MM.1S (cell line): ENCODE data around the gene GULP1.

Source experiments
- DNase-seq: peaks from one replicate; pipeline ENCODE4 v3.0.0-alpha.2; 2015
- H2AFZ ChIP-seq: fragments of 300-600 bp; sonication (generic); 2 replicates; pipeline ENCODE4 v1.6.0; 2016; ENCODE audit warnings: antibody characterized with exemption, low read length
- H3F3A ChIP-seq: fragments of 300-600 bp; sonication (generic); 2 replicates; pipeline ENCODE4 v1.6.1; 2016; ENCODE audit warnings: mild to moderate bottlenecking, antibody characterized with exemption, low read length, moderate library complexity, mixed read lengths; ENCODE audit not compliant: insufficient read depth
- H3K27ac ChIP-seq: fragments of 300-600 bp; sonication (generic); 2 replicates; pipeline ENCODE4 v1.5.1; 2016; ENCODE audit warnings: mild to moderate bottlenecking, low read length
- H3K27me3 ChIP-seq: fragments of 300-600 bp; sonication (generic); replicated peaks from 2 replicates; pipeline ENCODE4 v1.6.0; 2016; ENCODE audit warnings: low read length; ENCODE audit not compliant: insufficient read depth
- H3K36me3 ChIP-seq: fragments of 300-600 bp; sonication (generic); replicated peaks from 2 replicates; pipeline ENCODE4 v1.6.1; 2016; ENCODE audit warnings: mild to moderate bottlenecking, low read length, mixed read lengths; ENCODE audit not compliant: insufficient read depth
- H3K4me1 ChIP-seq: fragments of 300-600 bp; sonication (generic); 2 replicates; pipeline ENCODE4 v1.6.1; 2016; ENCODE audit warnings: low read length, mixed read lengths
- H3K4me2 ChIP-seq: fragments of 300-600 bp; sonication (generic); 2 replicates; pipeline ENCODE4 v1.6.0; 2016; ENCODE audit warnings: low read depth, low read length
- H3K4me3 ChIP-seq: fragments of 300-600 bp; sonication (generic); 2 replicates; pipeline ENCODE4 v1.5.1; 2016; ENCODE audit warnings: low read length, mixed read lengths
- H3K79me2 ChIP-seq: fragments of 300-600 bp; sonication (generic); 2 replicates; pipeline ENCODE4 v1.6.1; 2016; ENCODE audit warnings: mixed run types, low read length, mixed read lengths
- H3K9ac ChIP-seq: fragments of 300-600 bp; sonication (generic); 2 replicates; pipeline ENCODE4 v1.6.1; 2016; ENCODE audit warnings: low read length, mixed read lengths
- H3K9me2 ChIP-seq: fragments of 300-600 bp; sonication (generic); replicated peaks from 2 replicates; pipeline ENCODE4 v1.6.1; 2016; ENCODE audit warnings: mild to moderate bottlenecking, low read length, mixed read lengths; ENCODE audit not compliant: insufficient read depth
- H3K9me3 ChIP-seq: fragments of 300-600 bp; sonication (generic); replicated peaks from 2 replicates; pipeline ENCODE4 v1.6.1; 2016; ENCODE audit warnings: mild to moderate bottlenecking, low read length, mixed read lengths; ENCODE audit not compliant: insufficient read depth
- H4K20me1 ChIP-seq: fragments of 300-600 bp; sonication (generic); 2 replicates; pipeline ENCODE4 v1.6.1; 2016; ENCODE audit warnings: mild to moderate bottlenecking, low read length, moderate library complexity, mixed read lengths; ENCODE audit not compliant: insufficient read depth
- EZH2 ChIP-seq: fragments of 300-600 bp; sonication (generic); optimal IDR thresholded peaks from 2 replicates; pipeline ENCODE3; 2017; ENCODE audit warnings: low read depth, mild to moderate bottlenecking, antibody characterized with exemption, low read length, mixed read lengths
- EZH2phosphoT487 ChIP-seq: fragments of 300-600 bp; sonication (generic); IDR thresholded peaks from 2 replicates; pipeline ENCODE4 v1.6.1; 2018; ENCODE audit warnings: antibody characterized with exemption, low read length
- TF ChIP-seq, protein P1 (sequence below): fragments of 300-600 bp; sonication (generic); IDR thresholded peaks from 2 replicates; pipeline ENCODE4 v1.5.1; 2016; ENCODE audit warnings: antibody characterized with exemption, low read length, mixed read lengths

GULP1 gene

DNA sequence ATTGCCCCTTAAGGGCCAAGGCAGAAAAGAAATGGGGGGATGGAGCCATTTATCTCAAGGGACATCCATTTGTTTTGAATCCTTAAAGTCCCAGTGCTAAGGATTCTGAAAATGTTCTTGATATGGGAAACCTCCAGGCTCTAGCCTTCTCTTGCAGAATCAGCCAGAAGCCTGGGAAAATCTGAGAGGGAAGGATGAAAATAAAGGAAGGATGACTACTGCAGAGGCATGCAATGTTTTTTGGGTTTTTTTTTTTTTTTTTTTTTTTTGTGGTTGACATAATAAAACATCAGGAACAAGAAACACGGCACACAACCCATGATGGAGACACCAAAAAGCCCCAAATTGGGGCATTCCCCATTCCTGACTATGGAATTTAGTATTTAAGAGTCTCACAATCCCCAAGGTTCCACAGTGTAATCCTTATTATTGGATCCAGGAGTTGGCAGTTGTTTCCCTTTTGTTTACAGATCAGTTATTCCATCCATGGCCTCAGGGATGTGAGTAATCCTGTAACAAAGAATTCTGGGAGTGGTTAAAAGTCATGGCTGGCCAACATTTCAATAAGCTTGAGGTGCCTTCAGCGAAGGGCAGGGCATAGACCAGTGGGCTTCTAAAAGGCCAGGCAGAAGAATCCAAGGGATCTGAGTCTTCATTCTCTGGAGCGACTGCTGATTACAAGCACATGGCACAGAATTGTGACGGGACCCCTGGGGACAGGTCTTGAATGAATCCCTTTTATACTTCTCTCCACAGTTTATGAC, 337.5 kb downstream of the GULP1 start:
- no peak overlapping the region for H3K4me3 ChIP-seq
- H3K36me3 ChIP-seq = no peaks in the 10 kb centered on the region
- H3K9me2 ChIP-seq = no peaks in the 10 kb centered on the region
- H3K9me3 ChIP-seq = no peaks in the 10 kb centered on the region
- H3K27me3 ChIP-seq = no peaks in the 10 kb centered on the region
- no peak overlapping the region for H3K4me2 ChIP-seq
- no peak overlapping the region; the same call in 1 of the 2 replicates for H3K27ac ChIP-seq
- no peaks in the 10 kb centered on the region for H4K20me1 ChIP-seq
- no peak overlapping the region for H2AFZ ChIP-seq
- H3K4me1 ChIP-seq = no peaks in the 10 kb centered on the region
- H3K9ac ChIP-seq = no peak overlapping the region
- no peaks in the 10 kb centered on the region for H3F3A ChIP-seq
- no peaks in the 10 kb centered on the region for H3K79me2 ChIP-seq
- DNase-seq = no peak
- no peak for TF ChIP-seq EZH2
- TF ChIP-seq EZH2phosphoT487 = no peak
- TF ChIP-seq, protein P1, sequence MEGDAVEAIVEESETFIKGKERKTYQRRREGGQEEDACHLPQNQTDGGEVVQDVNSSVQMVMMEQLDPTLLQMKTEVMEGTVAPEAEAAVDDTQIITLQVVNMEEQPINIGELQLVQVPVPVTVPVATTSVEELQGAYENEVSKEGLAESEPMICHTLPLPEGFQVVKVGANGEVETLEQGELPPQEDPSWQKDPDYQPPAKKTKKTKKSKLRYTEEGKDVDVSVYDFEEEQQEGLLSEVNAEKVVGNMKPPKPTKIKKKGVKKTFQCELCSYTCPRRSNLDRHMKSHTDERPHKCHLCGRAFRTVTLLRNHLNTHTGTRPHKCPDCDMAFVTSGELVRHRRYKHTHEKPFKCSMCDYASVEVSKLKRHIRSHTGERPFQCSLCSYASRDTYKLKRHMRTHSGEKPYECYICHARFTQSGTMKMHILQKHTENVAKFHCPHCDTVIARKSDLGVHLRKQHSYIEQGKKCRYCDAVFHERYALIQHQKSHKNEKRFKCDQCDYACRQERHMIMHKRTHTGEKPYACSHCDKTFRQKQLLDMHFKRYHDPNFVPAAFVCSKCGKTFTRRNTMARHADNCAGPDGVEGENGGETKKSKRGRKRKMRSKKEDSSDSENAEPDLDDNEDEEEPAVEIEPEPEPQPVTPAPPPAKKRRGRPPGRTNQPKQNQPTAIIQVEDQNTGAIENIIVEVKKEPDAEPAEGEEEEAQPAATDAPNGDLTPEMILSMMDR = no peak

- no peaks in the 10 kb centered on the region for H3K27me3 ChIP-seq
- H3K9me2 ChIP-seq = no peaks in the 10 kb centered on the region
- H3K4me1 ChIP-seq = no peaks in the 10 kb centered on the region
- H3K9ac ChIP-seq = no peak overlapping the region
- no peaks in the 10 kb centered on the region for H3K9me3 ChIP-seq
- H4K20me1 ChIP-seq = no peaks in the 10 kb centered on the region
- H3K27ac ChIP-seq = no peak overlapping the region
- no peak overlapping the region for H3K4me3 ChIP-seq
- no peak for DNase-seq
- no peak overlapping the region for H2AFZ ChIP-seq
- no peak overlapping the region for H3K4me2 ChIP-seq
- H3K36me3 ChIP-seq = no peaks in the 10 kb centered on the region
- TF ChIP-seq EZH2 (no peak), EZH2phosphoT487 (no peak)
- TF ChIP-seq, protein P1 = no peak
- no peaks in the 10 kb centered on the region for H3F3A ChIP-seq
- H3K79me2 ChIP-seq = no peaks in the 10 kb centered on the region
Observed at GRCh38 chr2:188629753-188630527, 338.3 kb downstream of the GULP1 start.

- Histone ChIP-seq H3F3A (no peaks in the 10 kb centered on the region), H3K27ac (no peak overlapping the region), H3K4me3 (no peak overlapping the region), H3K4me2 (no peak overlapping the region), H2AFZ (no peak overlapping the region), H3K9ac (no peak overlapping the region), H3K36me3 (no peaks in the 10 kb centered on the region), H3K79me2 (no peaks in the 10 kb centered on the region), H3K9me2 (no peaks in the 10 kb centered on the region), H3K27me3 (no peaks in the 10 kb centered on the region), H4K20me1 (no peaks in the 10 kb centered on the region), H3K9me3 (no peaks in the 10 kb centered on the region), H3K4me1 (no peaks in the 10 kb centered on the region)
- TF ChIP-seq, protein P1 = no peak
- TF ChIP-seq EZH2 = no peak
- TF ChIP-seq EZH2phosphoT487 = no peak
- no peak for DNase-seq
Observed at GRCh38 chr2:188631037-188631809, 339.5 kb downstream of the GULP1 start.
